SK-N-MC (cell line): ENCODE data around the gene IQSEC1.

Source experiments
- EZH2 ChIP-seq: fragments of 200-600 bp; sonication (generic); IDR thresholded peaks from one replicate; pipeline ENCODE4 v1.6.1; 2017; ENCODE audit warnings: antibody characterized with exemption
- FOXP2 ChIP-seq: optimal IDR thresholded peaks from 2 replicates; pipeline ENCODE3; 2011; ENCODE audit warnings: mild to moderate bottlenecking, moderate library complexity; ENCODE audit not compliant: insufficient read depth; ENCODE audit errors: extremely low read length, control extremely low read depth
- POLR2AphosphoS5 ChIP-seq: IDR thresholded peaks from 2 replicates; pipeline ENCODE4 v1.6.1; 2012; ENCODE audit warnings: mild to moderate bottlenecking, low read depth, low read length, borderline replicate concordance

DNA sequence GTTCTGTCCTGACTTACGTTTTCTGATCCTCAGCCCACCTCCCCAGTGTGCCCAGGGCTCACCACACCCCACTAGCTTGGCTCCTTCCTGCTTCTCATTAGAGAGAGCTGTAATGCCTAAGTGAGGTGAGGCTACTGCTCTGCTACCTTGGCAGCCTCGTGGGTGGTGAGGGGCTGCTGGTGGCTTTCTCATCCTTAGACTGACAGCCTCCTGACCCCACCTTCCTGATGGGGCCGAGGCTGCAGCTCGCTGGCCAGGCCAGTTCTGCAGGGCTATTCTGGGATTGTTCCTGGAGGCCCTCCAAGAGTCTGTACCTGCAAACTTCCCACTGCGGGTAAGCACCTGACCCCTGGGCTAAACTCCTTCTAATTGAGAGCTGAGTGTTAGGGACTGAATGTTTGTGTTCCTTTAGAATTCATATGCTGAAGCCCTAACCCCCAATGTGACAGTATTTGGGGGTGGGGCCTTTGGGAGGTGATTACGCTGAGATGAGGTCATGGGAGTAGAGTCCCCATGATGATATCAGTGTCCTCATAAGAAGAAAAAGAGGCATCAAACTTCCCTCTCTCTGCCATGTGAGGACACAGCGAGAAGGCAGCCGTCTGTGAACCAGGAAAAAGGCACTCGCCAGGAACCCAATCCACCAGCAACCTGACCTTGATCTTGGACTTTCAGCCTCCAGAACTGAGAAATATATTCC, 38.1 kb upstream of the IQSEC1 start:
- TF ChIP-seq EZH2 (no peak), POLR2AphosphoS5 (no peak), FOXP2 (no peak)
